A673 (cell line): Measurements from ENCODE around the gene GPAM.

ENCODE experiments used
- EZH2 ChIP-seq: fragments of 200-600 bp; sonication (generic); IDR thresholded peaks from 2 replicates; pipeline ENCODE4 v1.6.1; 2017; ENCODE audit warnings: borderline replicate concordance, low read depth, mild to moderate bottlenecking, mixed read lengths, antibody characterized with exemption, low read length; ENCODE audit not compliant: poor library complexity, severe bottlenecking
- TF ChIP-seq, protein P1 (sequence below): fragments of 300-800, 200-600 bp; sonication (generic); conservative IDR thresholded peaks from 2 replicates; pipeline ENCODE4 v1.5.1; 2017; ENCODE audit warnings: low read depth, mild to moderate bottlenecking, antibody characterized with exemption, low read length, moderate library complexity, mixed read lengths

DNA sequence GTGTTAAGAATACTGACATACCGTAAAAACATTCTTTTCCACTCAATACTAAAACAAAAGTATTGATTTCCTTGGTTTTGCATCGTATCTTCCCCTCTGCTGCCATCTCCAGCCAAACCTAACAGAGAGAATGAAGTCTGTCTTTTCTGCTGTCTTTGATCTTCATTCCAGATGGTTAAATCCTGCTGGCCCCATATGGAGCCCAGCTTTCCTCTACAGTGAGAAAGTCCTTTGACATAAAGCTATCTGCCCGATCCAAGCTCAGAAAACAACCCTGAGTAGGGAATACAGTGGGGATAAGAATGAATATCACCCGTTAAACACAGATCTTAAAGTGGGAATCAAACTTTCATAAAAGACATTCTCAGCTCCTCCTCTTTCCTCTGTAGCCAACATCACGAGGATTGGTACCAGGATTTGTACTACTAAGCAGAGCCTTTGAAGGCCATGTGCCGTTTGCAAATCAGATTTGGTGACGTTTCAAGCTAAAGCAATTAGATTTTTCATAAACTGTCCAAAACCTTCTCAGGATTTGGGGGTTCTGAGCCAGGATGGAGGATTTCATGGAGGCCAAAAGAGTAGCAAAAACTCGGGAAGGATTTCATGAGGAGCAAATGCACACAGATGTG is 30.8 kb upstream of the GPAM start:
- TF ChIP-seq, protein P1, sequence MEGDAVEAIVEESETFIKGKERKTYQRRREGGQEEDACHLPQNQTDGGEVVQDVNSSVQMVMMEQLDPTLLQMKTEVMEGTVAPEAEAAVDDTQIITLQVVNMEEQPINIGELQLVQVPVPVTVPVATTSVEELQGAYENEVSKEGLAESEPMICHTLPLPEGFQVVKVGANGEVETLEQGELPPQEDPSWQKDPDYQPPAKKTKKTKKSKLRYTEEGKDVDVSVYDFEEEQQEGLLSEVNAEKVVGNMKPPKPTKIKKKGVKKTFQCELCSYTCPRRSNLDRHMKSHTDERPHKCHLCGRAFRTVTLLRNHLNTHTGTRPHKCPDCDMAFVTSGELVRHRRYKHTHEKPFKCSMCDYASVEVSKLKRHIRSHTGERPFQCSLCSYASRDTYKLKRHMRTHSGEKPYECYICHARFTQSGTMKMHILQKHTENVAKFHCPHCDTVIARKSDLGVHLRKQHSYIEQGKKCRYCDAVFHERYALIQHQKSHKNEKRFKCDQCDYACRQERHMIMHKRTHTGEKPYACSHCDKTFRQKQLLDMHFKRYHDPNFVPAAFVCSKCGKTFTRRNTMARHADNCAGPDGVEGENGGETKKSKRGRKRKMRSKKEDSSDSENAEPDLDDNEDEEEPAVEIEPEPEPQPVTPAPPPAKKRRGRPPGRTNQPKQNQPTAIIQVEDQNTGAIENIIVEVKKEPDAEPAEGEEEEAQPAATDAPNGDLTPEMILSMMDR = no peak
- no peak for TF ChIP-seq EZH2
